Esophagus squamous epithelium (tissue), 5 donors: Measurements from ENCODE around the gene LECT2. TPM values are rescaled to one million over a fixed set of nuclear protein-coding genes. Genes with fewer than 3 reads are reported as not detected.

ENCODE experiments used
- DNase-seq: peaks from one replicate; lab custom pipeline; 2025; lab: John Stamatoyannopoulos, UW
- H3K27ac ChIP-seq, 4 donors: fragments of 200-600 bp; sonication (generic); one replicate each; pipeline ENCODE4 v1.5.1; 2016 to 2019; ENCODE audit warnings: mild to moderate bottlenecking in 1 of 4
- H3K27me3 ChIP-seq, 4 donors: fragments of 200-600 bp; sonication (generic); 1 replicate in 3 of 4; 2 replicates in 1 of 4; pipeline versions ENCODE4 v1.5.1 to v1.6.0; 2017 to 2021; ENCODE audit warnings: antibody characterized with exemption in 1 of 4
- H3K36me3 ChIP-seq, 3 donors: fragments of 200-600 bp; sonication (generic); one replicate each; pipeline ENCODE4 v1.5.1; 2016 to 2019
- H3K4me1 ChIP-seq, 3 donors: fragments of 200-600 bp; sonication (generic); one replicate each; pipeline ENCODE4 v1.5.1; 2017 to 2019
- H3K4me3 ChIP-seq, 4 donors: fragments of 200-600 bp; sonication (generic); 1 replicate in 3 of 4; 2 replicates in 1 of 4; pipeline ENCODE4 v1.5.1; 2016 to 2019; ENCODE audit warnings: mild to moderate bottlenecking in 2 of 4, moderate library complexity in 1 of 4
- H3K9me3 ChIP-seq, 3 donors: fragments of 200-600 bp; sonication (generic); one replicate each; pipeline ENCODE4 v1.5.1; 2016 to 2019
- POLR2A ChIP-seq, 4 donors: fragments of 450-650 bp; IDR thresholded peaks; one replicate each; pipeline ENCODE4 v1.6.1; 2017; ENCODE audit warnings: antibody characterized with exemption in 4 of 4, mild to moderate bottlenecking in 4 of 4, moderate library complexity in 3 of 4
- WGBS, 2 donors: methylation state at CpG; one replicate each; pipeline ENCODE4 v1.1.5; 2018; 5-methylcytosine and 5-hydroxymethylcytosine counted together
- intact Hi-C: fragments of 100-400 bp; cut with DNase I; formaldehyde crosslinking; loops from one replicate; pipeline ENCODE4 v1.15.0; 2022
- total RNA-seq, 4 donors: library from RNA; depleted of rRNA; stranded (reverse); fragments of >200 nt; gene quantifications; one replicate each; pipeline ENCODE4 v1.1.0, GENCODE V29; 2016
- TF ChIP-seq, protein P1 (sequence below), 6 experiments: fragments of 450-650 bp in 4 of 6; fragments of 200-600 bp in 2 of 6; sonication (generic) in 2 of 6; IDR thresholded peaks; one replicate each; pipeline ENCODE4 v1.5.1; 2016 to 2019; ENCODE audit warnings: antibody characterized with exemption in 6 of 6, mild to moderate bottlenecking in 4 of 6, moderate library complexity in 4 of 6
- donor health status: DM: yes; HTN: yes; CAD: no.

Gene LECT2
- not detected for total RNA-seq

DNA sequence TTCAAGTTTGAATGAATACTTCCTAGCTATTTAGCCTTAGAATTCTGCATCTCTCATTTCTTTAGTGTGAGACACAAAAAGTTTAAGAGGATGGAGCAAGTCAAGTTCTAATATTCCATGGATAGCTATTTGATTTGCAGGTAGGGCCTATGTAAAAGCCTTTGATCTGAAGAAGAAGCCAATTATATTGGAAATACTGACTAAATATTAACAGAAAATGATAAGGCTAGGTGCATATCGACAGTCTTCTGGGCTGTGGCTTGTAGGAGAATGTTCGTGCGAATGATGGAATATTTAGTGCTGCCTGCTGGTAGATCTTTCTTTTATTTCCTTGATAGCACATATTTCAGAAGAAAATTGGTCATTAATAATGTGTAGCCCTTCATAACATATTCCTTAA lies at the start of gene LECT2:
TSS of gene LECT2 (minus strand) at position 85 of the 400 bp plus-strand sequence. CDS start 150 bp downstream, outside the sequence.
- no peaks in the 10 kb centered on the region for H3K4me1 ChIP-seq
- WGBS, 2 donors, result 87 to 88% methylated on average over 3 of the region's 3 CpGs
- intact Hi-C loops, result no loop called here
- peaks cover 0 to 9% (median 0%) of the 10 kb centered on the region in 4 donors for H3K27me3 ChIP-seq
- no peaks in the 10 kb centered on the region for H3K36me3 ChIP-seq
- DNase-seq, result no peak
- no peak within 1 kb of the TSS for H3K27ac ChIP-seq
- TF ChIP-seq, protein P1, sequence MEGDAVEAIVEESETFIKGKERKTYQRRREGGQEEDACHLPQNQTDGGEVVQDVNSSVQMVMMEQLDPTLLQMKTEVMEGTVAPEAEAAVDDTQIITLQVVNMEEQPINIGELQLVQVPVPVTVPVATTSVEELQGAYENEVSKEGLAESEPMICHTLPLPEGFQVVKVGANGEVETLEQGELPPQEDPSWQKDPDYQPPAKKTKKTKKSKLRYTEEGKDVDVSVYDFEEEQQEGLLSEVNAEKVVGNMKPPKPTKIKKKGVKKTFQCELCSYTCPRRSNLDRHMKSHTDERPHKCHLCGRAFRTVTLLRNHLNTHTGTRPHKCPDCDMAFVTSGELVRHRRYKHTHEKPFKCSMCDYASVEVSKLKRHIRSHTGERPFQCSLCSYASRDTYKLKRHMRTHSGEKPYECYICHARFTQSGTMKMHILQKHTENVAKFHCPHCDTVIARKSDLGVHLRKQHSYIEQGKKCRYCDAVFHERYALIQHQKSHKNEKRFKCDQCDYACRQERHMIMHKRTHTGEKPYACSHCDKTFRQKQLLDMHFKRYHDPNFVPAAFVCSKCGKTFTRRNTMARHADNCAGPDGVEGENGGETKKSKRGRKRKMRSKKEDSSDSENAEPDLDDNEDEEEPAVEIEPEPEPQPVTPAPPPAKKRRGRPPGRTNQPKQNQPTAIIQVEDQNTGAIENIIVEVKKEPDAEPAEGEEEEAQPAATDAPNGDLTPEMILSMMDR (IDR thresholded peaks at IDR 0.05), result no peak
- TF ChIP-seq POLR2A (IDR thresholded peaks at IDR 0.05), result no peak
- no peaks in the 10 kb centered on the region for H3K9me3 ChIP-seq
- no peak within 1 kb of the TSS for H3K4me3 ChIP-seq

GRCh38 chr5:136004436-136004835 lies 49.7 kb upstream of the LECT2 start:
- H3K27ac ChIP-seq, result no peak overlapping the region
- H3K27me3 ChIP-seq, result peaks cover 0 to 7% (median 0%) of the 10 kb centered on the region in 4 donors
- DNase-seq, result no peak
- H3K36me3 ChIP-seq, result no peaks in the 10 kb centered on the region
- H3K4me3 ChIP-seq, result no peak overlapping the region
- intact Hi-C loops, result no loop called here
- H3K9me3 ChIP-seq, result no peaks in the 10 kb centered on the region
- TF ChIP-seq, protein P1 (IDR thresholded peaks at IDR 0.05), result no peak
- TF ChIP-seq POLR2A (IDR thresholded peaks at IDR 0.05), result no peak
- WGBS, 2 donors, result 80 to 81% methylated on average over 3 of the region's 3 CpGs
- H3K4me1 ChIP-seq, result peaks cover 0 to 24% (median 11%) of the 10 kb centered on the region in 3 donors

DNA sequence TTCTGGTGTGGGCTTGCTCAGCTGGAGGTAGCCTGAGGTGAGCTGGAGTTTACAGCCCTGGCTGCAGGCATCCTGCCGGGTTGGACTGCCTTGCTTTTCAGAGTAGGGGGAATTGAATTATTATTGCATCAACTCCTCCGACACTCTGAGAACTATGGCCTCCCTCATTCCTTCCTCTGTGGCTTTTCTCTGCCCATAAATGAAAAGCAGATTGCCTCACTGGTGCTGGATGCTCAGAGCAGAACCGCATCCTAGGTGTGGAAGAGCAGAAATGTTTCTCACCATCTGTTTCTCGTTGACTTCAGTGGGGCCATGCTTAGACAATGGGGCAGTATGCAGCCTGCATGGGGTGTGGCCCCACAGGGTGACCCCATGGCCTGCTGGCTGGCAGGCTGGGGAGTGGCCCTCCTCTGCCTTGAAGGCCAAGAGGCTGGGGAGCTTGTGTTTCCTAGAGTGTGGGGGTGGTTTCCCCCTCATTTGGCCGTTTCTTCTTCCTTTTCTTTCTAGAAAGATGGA lies 46.7 kb upstream of the LECT2 start:
- H3K4me1 ChIP-seq, result peaks cover 0 to 12% (median 3%) of the 10 kb centered on the region in 3 donors
- H3K27ac ChIP-seq, result peak overlapping the region in 1 of 4 donors; percentile 28
- DNase-seq, result no peak
- peaks cover 0 to 9% (median 0%) of the 10 kb centered on the region in 4 donors for H3K27me3 ChIP-seq
- H3K9me3 ChIP-seq, result no peaks in the 10 kb centered on the region
- 36% methylated on average over 4 to 5 of the region's 5 CpGs for WGBS, 2 donors
- H3K4me3 ChIP-seq, result no peak overlapping the region
- intact Hi-C loops, result no loop called here
- no peaks in the 10 kb centered on the region for H3K36me3 ChIP-seq
- TF ChIP-seq POLR2A (IDR thresholded peaks at IDR 0.05), result no peak
- TF ChIP-seq, protein P1 (IDR thresholded peaks at IDR 0.05), result no peak

DNA sequence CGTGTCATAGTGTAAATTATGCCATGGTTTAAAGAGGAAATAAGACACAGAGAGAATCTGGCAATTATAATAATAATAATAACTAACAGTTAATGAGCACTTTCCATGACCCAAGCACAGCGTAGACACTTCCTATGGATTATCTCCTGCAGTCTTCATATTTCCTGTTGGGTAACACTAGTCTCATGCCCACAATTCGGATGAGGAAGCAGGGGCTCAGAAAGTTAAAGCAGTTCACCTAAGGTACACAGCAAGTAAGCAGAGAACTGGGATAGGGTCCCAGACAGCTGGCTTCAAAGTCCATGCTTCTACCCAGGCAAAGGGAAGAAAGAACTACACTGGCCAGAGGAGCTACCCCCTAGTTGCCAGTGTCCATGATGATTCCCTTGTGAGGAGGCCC lies 46.1 kb upstream of the LECT2 start:
- Histone ChIP-seq H3K9me3 (no peaks in the 10 kb centered on the region), H3K4me1 (peaks cover 0 to 6% (median 0%) of the 10 kb centered on the region in 3 donors), H3K36me3 (no peaks in the 10 kb centered on the region), H3K4me3 (no peak overlapping the region), H3K27me3 (peaks cover 0 to 15% (median 0%) of the 10 kb centered on the region in 4 donors), H3K27ac (peak overlapping the region in 1 of 4 donors; percentile 28)
- TF ChIP-seq, protein P1 (IDR thresholded peaks at IDR 0.05), result no peak
- no peak for TF ChIP-seq POLR2A (IDR thresholded peaks at IDR 0.05)
- intact Hi-C loops, result no loop called here
- DNase-seq, result no peak
- WGBS, 2 donors, result 74 to 80% methylated on average over 3 of the region's 3 CpGs

DNA sequence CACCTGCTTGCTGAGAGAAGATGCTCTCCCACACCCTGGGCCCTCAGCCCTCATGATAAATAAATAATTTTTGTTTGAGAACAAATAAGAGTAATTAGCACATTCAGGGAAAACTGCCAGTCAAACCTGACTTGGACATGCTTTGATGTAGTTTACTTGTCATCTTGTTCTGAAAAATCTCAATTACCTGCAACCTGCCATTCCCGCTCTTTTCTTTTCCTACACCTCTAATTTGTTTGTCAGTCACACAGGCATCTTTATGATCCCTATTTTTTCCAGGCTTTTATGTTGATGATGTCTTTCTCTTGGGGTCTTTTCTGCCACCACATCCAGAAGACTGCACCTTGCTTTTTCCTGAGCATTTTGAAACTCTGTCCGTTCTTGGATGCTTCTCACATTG lies 45.4 kb upstream of the LECT2 start:
- TF ChIP-seq, protein P1 (IDR thresholded peaks at IDR 0.05), result no peak
- no peak for TF ChIP-seq POLR2A (IDR thresholded peaks at IDR 0.05)
- DNase-seq, result no peak
- intact Hi-C loops, result no loop called here
- Histone ChIP-seq H3K27me3 (peaks cover 0 to 15% (median 0%) of the 10 kb centered on the region in 4 donors), H3K27ac (peak overlapping the region in 1 of 4 donors; percentile 6), H3K4me1 (no peaks in the 10 kb centered on the region), H3K9me3 (no peaks in the 10 kb centered on the region), H3K4me3 (no peak overlapping the region), H3K36me3 (no peaks in the 10 kb centered on the region)
- WGBS, 2 donors, result 84 to 86% methylated on average over 2 of the region's 2 CpGs
